ENCODE measurements around the gene MAMSTR.

DNA sequence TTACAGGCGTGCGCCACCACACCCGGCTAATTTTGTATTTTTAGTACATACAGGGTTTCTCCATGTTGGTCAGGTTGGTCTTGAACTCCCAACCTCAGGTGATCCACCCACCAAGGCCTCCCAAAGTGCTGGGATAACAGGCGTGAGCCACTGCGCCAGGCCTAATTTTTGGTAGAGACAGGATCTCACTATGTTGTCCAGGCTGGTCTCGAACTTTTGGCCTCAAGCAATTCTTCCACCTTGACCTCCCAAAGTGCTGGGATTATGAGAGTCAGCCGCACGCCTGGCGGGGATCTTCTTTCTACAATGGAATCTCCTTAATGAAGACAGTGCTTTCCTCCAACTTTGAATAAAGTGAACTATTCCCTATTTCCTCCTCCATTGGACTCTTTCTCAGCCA, 15.1 kb upstream of the MAMSTR start:
- TF ChIP-seq, protein P1, sequence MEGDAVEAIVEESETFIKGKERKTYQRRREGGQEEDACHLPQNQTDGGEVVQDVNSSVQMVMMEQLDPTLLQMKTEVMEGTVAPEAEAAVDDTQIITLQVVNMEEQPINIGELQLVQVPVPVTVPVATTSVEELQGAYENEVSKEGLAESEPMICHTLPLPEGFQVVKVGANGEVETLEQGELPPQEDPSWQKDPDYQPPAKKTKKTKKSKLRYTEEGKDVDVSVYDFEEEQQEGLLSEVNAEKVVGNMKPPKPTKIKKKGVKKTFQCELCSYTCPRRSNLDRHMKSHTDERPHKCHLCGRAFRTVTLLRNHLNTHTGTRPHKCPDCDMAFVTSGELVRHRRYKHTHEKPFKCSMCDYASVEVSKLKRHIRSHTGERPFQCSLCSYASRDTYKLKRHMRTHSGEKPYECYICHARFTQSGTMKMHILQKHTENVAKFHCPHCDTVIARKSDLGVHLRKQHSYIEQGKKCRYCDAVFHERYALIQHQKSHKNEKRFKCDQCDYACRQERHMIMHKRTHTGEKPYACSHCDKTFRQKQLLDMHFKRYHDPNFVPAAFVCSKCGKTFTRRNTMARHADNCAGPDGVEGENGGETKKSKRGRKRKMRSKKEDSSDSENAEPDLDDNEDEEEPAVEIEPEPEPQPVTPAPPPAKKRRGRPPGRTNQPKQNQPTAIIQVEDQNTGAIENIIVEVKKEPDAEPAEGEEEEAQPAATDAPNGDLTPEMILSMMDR (conservative IDR thresholded peaks at IDR 0.05; ENCODE audit: low read depth, low read length), result no peak
- TF ChIP-seq SMC3 (IDR thresholded peaks at IDR 0.05; ENCODE audit: low read depth, low read length) (no peak), NFE2L2 (IDR thresholded peaks at IDR 0.05; ENCODE audit: low read depth, low read length) (no peak), RCOR1 (IDR thresholded peaks at IDR 0.05; ENCODE audit: insufficient replicate concordance, low read length) (no peak), POLR2A (IDR thresholded peaks at IDR 0.05; ENCODE audit: low read depth, low read length) (no peak)
- TF ChIP-seq, protein P2, sequence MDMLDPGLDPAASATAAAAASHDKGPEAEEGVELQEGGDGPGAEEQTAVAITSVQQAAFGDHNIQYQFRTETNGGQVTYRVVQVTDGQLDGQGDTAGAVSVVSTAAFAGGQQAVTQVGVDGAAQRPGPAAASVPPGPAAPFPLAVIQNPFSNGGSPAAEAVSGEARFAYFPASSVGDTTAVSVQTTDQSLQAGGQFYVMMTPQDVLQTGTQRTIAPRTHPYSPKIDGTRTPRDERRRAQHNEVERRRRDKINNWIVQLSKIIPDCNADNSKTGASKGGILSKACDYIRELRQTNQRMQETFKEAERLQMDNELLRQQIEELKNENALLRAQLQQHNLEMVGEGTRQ (IDR thresholded peaks at IDR 0.05; ENCODE audit: low read depth, low read length), result no peak
